ENCODE measurements around the gene KRTAP9-1.
"Not testable (repeated sequence)": the region's sequence is repeated elsewhere in the genome, so short reads cannot be mapped to it uniquely, and the experiment has no call there.

The KRTAP9-1 gene

DNA sequence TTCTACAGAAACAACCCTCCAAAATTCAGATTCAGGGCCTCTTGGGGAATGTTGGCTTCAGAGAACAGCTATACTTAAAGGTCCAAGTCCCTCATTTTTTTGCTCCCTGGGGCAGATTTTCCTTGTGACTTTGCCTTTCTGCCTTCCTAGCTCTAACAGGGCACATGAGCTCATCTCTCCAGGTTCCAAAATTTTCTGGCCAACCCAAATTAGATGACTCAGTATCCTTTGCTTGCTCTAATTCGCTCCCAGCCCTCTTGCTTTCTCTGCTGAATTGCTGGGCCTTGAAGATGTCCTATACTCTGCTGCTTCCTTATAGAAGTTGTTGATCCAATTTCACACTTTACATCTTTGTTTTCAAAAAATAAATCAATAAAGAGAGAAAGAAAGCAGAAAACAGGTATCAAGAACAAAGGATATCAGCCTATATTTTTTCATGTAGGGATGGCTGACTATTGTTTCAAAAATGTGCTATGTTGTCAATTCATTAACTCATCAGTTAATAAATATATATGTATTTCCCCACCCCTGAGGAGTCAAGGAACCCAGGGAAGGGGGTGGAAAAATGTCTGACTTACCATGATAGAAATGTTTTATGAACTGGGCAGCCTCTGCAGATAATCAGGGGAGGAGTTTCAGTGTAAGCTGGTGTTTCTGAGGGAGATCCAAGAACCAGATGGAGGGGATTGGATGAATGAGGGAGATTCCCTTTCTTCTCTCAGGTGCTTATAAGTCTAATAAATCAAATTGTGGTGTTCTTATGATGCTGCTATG is 10.7 kb upstream of the KRTAP9-1 start:
- no peak for DNase-seq (ENCODE audit: low read depth, low spot score)

DNA sequence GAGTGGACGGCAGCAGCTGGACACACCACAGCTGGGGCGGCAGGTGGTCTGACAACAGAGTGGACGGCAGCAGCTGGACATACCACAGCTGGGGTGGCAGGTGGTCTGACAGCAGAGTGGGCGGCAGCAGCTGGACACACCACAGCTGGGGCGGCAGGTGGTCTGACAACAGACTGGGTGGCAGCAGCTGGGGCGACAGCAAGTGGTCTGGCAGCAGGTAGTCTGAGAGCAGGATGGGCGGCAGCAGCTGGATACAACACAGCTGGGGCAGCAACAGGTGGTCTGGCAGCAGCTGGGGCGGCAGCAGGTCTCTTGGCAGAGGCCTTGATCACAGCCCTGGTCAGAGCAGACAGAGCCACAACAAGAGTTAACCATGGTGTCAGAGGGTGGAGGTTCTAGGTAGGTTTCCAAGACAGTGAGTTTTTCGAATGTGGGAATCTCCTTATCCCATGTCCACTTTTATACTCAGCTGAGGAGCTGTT is 5.2 kb upstream of the KRTAP9-1 start, which contains the start of gene KRTAP4-1:
TSS of gene KRTAP4-1 (minus strand) at position 432 of the 482 bp plus-strand sequence. CDS start at position 375, 57 bp downstream.
- DNase-seq (ENCODE audit: low read depth, low spot score) = no peak

DNA sequence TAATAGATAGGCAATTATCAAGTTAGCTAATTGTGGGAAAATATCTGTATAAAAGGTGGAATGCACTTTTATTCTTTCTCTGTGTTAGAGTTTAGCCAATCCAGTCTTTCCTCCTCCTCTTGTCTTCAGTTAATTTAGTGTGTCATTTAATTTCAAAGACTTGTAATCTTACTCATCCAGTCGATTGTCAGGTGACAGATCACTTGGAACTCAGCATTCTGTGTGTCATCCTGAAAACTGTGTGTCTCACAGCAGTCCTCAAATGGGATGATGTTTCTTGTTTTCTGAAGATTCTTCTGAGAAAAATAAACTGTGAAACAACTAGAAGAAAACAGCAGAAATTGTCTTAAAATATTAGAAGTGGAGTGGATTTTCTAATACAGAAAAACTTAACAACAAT is 4.7 kb upstream of the KRTAP9-1 start:
- DNase-seq (ENCODE audit: low read depth, low spot score) = no peak

DNA sequence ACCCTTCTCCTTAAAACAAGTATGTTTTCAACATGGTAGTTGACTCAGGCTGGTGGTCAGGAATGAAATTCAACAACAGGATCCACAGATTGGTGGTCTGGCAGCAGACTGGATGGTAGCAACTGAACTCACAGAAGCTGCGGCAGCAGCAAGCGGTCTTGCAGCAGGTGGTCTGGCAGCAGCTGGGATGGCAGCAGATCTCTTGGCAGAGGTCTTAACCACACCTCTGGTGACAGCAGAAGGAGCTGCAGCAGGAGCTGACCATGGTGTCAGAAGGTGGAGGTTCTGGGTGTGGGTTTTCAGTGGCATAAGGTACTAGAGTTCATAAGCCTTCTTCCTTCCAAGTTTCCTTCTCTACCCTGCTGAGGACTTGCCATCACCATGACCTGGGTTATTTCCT is 2.8 kb upstream of the KRTAP9-1 start:
- no peak for DNase-seq (ENCODE audit: low read depth, low spot score)

DNA sequence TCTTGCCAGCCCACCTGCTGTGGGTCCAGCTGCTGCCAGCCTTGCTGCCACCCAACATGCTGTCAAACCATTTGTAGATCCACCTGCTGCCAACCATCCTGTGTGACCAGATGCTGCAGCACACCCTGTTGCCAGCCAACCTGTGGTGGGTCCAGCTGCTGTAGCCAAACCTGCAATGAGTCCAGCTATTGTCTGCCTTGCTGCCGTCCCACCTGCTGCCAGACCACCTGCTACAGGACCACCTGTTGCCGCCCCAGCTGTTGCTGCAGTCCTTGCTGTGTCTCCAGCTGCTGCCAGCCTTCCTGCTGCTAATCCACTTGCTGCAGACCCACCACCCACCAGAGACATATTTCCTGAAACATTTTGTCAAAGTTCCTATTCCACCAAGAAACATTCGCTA is 641 bp downstream of the KRTAP9-1 start:
- DNase-seq (ENCODE audit: low read depth, low spot score) = no peak

DNA sequence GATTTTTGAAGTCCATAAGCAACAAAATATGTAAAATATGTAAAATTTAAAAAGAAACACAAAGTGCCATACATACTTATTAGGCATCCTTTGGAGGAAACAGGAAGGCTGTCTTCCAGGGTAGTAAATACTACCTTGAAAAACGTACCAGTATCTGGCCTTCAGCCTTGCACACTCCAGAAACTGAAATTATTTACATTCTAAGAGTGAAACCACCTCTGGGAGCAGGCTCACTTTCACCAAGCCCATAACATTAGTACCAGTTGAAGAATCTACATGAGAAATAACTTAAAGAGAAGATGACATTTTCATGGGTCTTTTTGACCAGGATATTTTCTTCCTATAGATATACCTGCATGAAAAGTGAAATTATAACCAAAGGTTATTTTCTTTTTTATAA is 6.4 kb downstream of the KRTAP9-1 start:
- DNase-seq (ENCODE audit: low read depth, low spot score) = no peak

DNA sequence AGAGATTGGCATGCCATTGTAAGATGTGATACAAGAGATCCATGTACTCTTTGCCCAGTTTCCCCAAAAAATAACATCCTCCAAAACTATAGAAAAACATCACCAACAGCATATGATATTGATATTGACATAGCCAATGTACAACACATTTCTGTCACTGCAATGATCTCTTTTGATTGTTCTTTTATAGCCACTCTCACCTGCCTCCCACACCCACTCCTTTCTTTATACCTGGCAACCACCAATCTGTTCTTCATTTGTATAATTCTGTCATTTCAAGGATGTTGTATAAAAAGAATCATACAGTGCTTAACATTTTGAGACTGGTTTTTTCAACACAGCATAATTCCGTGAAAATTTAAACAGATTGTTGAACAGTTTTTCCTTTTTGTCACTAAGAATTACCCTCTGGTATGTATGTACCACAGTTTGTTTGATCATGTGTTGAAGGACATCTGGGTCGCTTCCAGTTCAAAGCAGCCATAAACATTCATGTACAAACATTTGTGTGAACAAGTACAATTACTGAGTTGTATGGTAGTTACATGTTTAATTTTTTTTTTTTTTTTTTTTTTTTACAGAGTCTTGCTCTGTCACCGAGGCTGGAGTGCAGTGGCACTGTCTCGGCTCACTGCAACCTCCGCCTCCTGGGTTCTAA is 9.9 kb downstream of the KRTAP9-1 start:
- DNase-seq (ENCODE audit: low read depth, low spot score) = no peak

DNA sequence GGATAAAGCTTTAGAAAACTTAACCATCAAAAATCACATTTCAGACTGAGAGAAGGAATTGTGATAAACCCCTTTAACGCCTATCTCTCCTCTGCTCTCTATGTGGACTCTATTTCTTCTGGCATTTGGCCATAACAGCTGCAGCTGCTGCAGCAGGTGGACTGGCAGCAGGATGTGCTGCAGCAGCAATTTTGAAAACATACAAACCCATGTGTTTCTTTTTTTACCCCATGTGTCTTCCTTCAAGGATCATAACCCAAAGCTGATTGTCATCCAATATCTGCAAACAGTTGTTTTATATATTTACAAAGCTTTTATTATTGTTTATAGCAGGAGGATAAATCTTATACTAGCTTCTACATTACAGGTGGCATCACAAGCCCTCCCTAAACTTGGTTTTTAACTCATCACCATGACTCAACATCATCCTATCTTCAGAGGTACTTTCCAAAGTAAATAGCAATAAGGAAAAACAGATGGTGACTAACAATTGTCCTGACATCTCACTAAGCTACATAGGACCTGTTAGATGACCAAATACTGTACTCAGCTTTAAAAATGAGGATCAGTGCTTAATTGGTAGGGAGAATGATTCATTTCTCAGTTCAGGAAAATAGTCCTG is 22.3 kb downstream of the KRTAP9-1 start:
- no peak for DNase-seq (ENCODE audit: low read depth, low spot score)

DNA sequence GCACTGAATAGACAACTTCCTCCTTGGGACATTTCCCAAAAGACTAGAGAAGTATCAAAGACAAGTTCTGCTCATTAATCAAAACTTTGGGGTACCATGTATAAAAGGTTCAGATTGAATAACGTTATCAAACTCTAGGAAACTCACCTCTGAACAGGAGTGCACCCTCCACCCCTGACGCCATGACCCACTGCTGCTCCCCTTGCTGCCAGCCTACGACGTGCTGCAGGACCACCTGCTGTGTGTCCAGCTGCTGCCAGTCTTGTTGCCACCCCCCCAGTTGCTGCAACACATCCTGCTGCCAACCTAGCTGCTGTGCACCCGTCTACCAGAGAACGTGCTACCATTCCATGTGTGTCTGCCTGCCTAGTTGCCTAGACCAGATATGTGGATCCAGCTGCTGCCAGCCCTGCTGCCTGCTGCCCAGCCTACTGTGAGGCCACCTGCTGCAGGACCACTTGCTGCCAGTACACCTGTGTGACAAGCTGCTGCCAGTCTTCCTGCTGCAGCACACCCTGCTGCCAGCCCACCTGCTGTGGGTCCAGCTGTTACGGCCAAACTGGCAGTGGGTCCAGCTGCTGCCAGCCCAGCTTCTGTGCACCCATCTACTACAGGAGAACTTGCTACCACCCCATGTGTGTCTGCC is 23.0 kb downstream of the KRTAP9-1 start:
- DNase-seq (ENCODE audit: low read depth, low spot score) = no peak

DNA sequence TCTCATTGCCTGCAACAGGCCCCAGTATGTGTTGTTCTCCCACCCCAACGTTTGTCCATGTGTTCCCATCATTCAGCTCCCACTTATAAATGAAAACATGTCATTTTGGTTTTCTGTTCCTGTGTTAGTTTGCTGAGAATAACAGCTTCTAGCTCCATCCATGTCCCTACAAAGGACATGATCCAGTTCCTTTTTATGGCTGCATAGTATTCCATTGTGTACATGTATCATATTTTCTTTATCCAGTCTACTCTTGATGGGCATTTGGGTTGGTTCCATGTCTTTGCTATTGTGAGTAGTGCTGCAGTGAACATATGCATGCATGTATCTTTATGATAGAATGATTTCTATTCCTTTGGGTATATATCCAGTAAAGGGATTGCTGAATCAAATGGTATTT is 26.0 kb downstream of the KRTAP9-1 start:
- DNase-seq (ENCODE audit: low read depth, low spot score) = no peak

DNA sequence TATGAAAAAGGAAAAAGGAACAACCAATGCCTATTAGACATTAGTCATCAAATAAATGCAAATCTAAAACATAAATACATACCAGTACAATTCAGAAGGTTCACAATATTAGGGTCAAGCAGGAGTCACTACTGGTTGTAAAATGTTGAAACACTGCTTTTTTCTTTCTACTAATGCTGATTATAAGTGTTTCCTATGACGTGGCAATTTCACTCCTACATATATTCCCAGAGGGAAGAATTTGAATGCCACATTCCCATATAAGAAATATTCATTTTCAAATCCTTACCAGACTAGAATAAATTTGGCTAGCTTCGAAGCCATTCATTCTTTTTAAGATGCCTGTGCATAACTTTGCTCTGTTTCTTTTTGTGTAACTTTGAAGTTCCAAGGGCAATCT is 34.1 kb downstream of the KRTAP9-1 start:
- DNase-seq (ENCODE audit: low read depth, low spot score) = no peak

DNA sequence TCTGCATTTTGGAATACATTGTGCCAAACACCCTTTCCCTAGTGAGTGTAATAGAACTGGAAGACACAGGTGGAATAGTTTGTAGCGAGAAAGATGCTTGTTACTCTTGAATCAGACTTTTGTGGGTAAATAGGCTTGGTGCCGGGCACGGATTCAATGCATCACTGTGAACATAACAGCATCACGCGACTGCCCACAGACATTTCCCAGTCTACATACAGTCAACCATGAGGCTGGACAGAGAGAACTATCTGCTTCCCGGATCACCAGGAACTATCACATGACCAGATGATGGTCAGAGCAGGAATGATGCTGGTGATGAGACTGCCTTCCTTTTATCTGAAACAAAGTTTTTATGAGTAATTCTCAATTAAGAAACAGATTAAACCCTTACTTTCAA is 36.4 kb downstream of the KRTAP9-1 start:
- DNase-seq (ENCODE audit: low read depth, low spot score) = no peak

DNA sequence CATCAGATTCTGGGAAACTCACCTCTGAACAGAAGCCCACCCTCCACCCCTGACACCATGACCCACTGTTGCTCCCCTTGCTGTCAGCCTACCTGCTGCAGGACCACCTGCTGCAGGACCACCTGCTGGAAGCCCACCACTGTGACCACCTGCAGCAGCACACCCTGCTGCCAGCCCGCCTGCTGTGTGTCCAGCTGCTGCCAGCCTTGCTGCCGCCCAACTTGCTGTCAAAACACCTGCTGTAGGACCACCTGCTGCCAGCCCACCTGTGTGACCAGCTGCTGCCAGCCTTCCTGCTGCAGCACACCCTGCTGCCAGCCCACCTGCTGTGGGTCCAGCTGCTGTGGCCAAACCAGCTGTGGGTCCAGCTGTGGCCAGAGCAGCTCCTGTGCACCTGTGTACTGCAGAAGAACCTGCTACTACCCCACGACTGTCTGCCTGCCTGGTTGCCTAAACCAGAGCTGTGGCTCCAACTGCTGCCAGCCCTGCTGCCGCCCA is 37.0 kb downstream of the KRTAP9-1 start, which contains the start of gene KRTAP9-2:
TSS of gene KRTAP9-2 (plus strand) at position 51 of the 498 bp plus-strand sequence. CDS start at position 58, 7 bp downstream.
- not testable (repeated sequence) for DNase-seq (ENCODE audit: low read depth, low spot score)

DNA sequence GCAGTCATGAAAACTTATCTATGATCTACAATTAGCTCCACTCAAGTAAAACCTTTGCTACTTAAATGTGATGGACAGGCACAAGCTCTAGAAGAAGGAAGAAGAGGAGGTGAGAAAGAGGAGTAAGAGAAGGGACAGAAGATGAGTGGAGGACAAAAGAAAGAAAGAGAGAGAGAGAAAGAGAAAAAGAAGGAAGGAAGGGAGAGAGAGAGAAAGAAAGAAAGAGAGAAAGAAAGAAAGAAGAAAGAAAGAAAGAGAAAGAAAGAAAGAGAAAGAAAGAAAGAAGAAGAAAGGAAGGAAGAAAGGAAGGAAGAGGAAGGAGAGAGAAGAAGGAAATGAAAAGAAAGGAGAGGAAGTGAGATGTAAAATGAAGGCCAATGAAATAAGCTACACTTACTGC is 40.4 kb downstream of the KRTAP9-1 start:
- DNase-seq (ENCODE audit: low read depth, low spot score) = no peak

DNA sequence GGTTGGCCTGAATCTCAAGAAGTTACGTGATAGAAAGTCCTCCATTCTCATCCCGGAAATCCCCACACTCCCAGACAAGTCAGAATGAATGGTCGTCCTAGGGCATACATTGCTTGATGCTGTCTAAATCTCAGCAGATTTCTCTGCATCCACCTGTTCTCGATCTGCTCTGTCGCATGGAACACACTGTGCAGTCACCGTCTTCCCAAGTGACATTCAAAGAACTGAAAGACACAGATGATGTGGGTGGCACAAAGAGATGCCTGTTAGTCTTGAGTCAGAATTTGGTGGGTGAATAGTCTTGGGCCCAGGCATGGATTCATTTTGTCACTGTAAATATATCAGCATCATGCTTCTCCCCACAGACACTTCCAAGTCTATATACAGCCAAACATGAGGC is 42.0 kb downstream of the KRTAP9-1 start:
- DNase-seq (ENCODE audit: low read depth, low spot score) = no peak

DNA sequence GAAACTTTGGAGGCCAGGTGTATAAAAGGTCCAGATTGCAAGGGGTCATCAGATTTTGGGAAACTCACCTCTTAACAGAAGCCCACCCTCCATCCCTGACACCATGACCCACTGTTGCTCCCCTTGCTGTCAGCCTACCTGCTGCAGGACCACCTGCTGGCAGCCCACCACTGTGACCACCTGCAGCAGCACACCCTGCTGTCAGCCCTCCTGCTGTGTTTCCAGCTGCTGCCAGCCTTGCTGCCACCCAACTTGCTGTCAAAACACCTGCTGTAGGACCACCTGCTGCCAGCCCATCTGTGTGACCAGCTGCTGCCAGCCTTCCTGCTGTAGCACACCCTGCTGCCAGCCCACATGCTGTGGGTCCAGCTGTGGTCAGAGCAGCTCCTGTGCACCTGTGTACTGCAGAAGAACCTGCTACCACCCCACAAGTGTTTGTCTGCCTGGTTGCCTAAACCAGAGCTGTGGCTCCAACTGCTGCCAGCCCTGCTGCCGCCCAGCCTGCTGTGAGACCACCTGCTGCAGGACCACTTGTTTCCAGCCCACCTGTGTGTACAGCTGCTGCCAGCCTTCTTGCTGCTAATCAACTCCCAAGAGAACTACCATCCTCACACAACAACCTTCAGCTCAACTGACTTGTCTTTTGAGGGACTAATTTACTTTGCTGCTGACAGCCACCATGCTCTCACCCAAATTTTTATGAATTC is 42.9 kb downstream of the KRTAP9-1 start, which contains the start of gene KRTAP9-3:
TSS of gene KRTAP9-3 (plus strand) at position 51 of the 707 bp plus-strand sequence. CDS start at position 104, 53 bp downstream.
- DNase-seq (ENCODE audit: low read depth, low spot score) = not testable (repeated sequence)

DNA sequence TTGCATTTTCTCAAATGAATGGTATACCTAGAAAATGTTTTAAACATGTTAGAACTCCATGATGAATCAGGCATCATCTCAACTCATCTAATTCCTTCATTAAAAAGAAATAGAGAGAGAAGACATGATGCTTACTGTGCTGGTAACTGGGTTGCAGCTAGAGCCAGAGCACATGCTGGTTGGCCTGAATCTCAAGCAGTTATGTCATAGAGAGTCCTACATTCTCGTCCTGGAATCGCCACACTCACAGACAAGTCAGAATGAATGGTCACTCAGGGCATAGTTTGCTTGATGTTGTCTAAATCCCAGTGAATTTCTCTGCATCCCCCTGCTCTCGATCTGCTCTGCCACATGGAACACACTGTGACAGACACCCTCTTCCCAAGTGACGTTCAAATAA is 47.4 kb downstream of the KRTAP9-1 start:
- not testable (repeated sequence) for DNase-seq (ENCODE audit: low read depth, low spot score)

DNA sequence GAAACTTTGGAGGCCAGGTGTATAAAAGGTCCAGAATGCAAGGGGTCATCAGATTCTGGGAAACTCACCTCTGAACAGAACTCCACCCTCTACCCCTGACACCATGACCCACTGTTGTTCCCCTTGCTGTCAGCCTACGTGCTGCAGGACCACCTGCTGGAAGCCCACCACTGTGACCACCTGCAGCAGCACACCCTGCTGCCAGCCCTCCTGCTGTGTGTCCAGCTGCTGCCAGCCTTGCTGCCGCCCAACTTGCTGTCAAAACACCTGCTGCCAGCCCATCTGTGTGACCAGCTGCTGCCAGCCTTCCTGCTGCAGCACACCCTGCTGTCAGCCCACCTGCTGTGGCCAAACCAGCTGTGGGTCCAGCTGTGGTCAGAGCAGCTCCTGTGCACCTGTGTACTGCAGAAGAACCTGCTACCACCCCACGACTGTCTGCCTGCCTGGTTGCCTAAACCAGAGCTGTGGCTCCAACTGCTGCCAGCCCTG is 48.3 kb downstream of the KRTAP9-1 start, which contains the start of gene KRTAP9-8:
TSS of gene KRTAP9-8 (plus strand) at position 51 of the 489 bp plus-strand sequence. CDS start at position 104, 53 bp downstream.
- DNase-seq (ENCODE audit: low read depth, low spot score) = not testable (repeated sequence)

All from iPS DF 19.7 (cell line).